ENCODE measurements around the gene NCOA7.

Gene NCOA7

GRCh38 chr6:125811259-125811658 is 20.5 kb downstream of the NCOA7 start:
- no peak for DNase-seq (ENCODE audit: low spot score)

GRCh38 chr6:125812394-125813292 is 21.9 kb downstream of the NCOA7 start:
- peak; percentile 62 for DNase-seq (ENCODE audit: low spot score)

GRCh38 chr6:125814481-125814880 is 23.7 kb downstream of the NCOA7 start:
- DNase-seq (ENCODE audit: low spot score), result no peak

- DNase-seq (ENCODE audit: low spot score), result no peak
These were observed 24.5 kb downstream of the NCOA7 start for GRCh38 chr6:125815080-125815910.

GRCh38 chr6:125816828-125817280 is 26.1 kb downstream of the NCOA7 start:
- DNase-seq (ENCODE audit: low spot score), result no peak

GRCh38 chr6:125818225-125818657 is 27.5 kb downstream of the NCOA7 start:
- DNase-seq (ENCODE audit: low spot score), result no peak

GRCh38 chr6:125818772-125819260 is 28.1 kb downstream of the NCOA7 start:
- DNase-seq (ENCODE audit: low spot score), result no peak

GRCh38 chr6:125819535-125820326 is 29.0 kb downstream of the NCOA7 start:
- DNase-seq (ENCODE audit: low spot score), result no peak

GRCh38 chr6:125821825-125822281 is 31.1 kb downstream of the NCOA7 start:
- DNase-seq (ENCODE audit: low spot score), result no peak

- DNase-seq (ENCODE audit: low spot score), result no peak
These were observed 32.4 kb downstream of the NCOA7 start for GRCh38 chr6:125823180-125823579.

- DNase-seq (ENCODE audit: low spot score), result no peak
These were observed 34.4 kb downstream of the NCOA7 start for GRCh38 chr6:125824946-125825771.

GRCh38 chr6:125826695-125827463 is 36.1 kb downstream of the NCOA7 start:
- DNase-seq (ENCODE audit: low spot score), result no peak

- DNase-seq (ENCODE audit: low spot score), result no peak
These were observed 37.1 kb downstream of the NCOA7 start for GRCh38 chr6:125827788-125828320.

GRCh38 chr6:125828476-125829039 is 37.8 kb downstream of the NCOA7 start:
- DNase-seq (ENCODE audit: low spot score), result no peak

- DNase-seq (ENCODE audit: low spot score), result no peak
These were observed 38.7 kb downstream of the NCOA7 start for GRCh38 chr6:125829433-125829832.

GRCh38 chr6:125831659-125832058 is 40.9 kb downstream of the NCOA7 start:
- no peak for DNase-seq (ENCODE audit: low spot score)

GRCh38 chr6:125832391-125833117 is 41.8 kb downstream of the NCOA7 start:
- DNase-seq (ENCODE audit: low spot score), result no peak

- DNase-seq (ENCODE audit: low spot score), result no peak
These were observed 43.6 kb downstream of the NCOA7 start for GRCh38 chr6:125834348-125834747.
